ENCODE data around the gene PGP. TPM values are rescaled to one million over a fixed set of nuclear protein-coding genes. Genes with fewer than 3 reads are reported as not detected.

PGP gene
- total RNA-seq, 2 experiments from 2014 or later: 8.1 to 8.5 TPM

- ATAC-seq (ENCODE audit: poor library complexity): no peak
- intact Hi-C loops (cut with DNase I, micrococcal nuclease): loop anchor here (5.0 to 10.0 kb wide), 3 partner anchors 43 to 795 kb away; partner anchors contain the start of genes ECI1 (in 1 of the 2), NTHL1 (in 1 of the 2), TSC2 (in 1 of the 2) and UNKL (in 1 of the 2)
- no peaks in the 10 kb centered on the region for H3K27me3 Mint-ChIP-seq
Measured at GRCh38 chr16:2209258-2210008, 5.2 kb downstream of the PGP start.

GRCh38 chr16:2208772-2209171 is 5.9 kb downstream of the PGP start:
- H3K27me3 ChIP-seq (ENCODE audit: control insufficient read depth in 1 of 2, insufficient read depth in 2 of 2, low read length in 2 of 2): no peaks in the 10 kb centered on the region
- H3K4me1 ChIP-seq (ENCODE audit: insufficient read depth, low read length): peaks cover 40% of the 10 kb centered on the region
- ATAC-seq (ENCODE audit: poor library complexity) (no peak), DNase-seq (no peak)
- peaks cover 32% of the 10 kb centered on the region for H3K36me3 ChIP-seq (ENCODE audit: insufficient read depth, low read length)
- H3K9me3 Mint-ChIP-seq: no peaks in the 10 kb centered on the region
- TF ChIP-seq CTCF (IDR thresholded peaks at IDR 0.05): no peak
- peaks cover 16% of the 10 kb centered on the region for H3K36me3 Mint-ChIP-seq (ENCODE audit: low read depth)
- H3K4me1 Mint-ChIP-seq (ENCODE audit: low read depth): peaks cover 24% of the 10 kb centered on the region
- POLR2A ChIA-PET: no interaction called here
- intact Hi-C loops (cut with DNase I, micrococcal nuclease): loop anchor here (5.0 kb wide), 2 partner anchors 44 to 161 kb away; partner anchors contain the start of genes ECI1 (in 1 of the 2), NTHL1 (in 1 of the 2) and TSC2 (in 1 of the 2)
- no peak overlapping the region for H3K27ac Mint-ChIP-seq
- no peak overlapping the region for H3K4me3 ChIP-seq (ENCODE audit: low read length)
- no peaks in the 10 kb centered on the region for H3K27me3 Mint-ChIP-seq
- H3K4me3 Mint-ChIP-seq: no peak overlapping the region
- H3K9me3 ChIP-seq (ENCODE audit: control insufficient read depth in 1 of 2, insufficient read depth in 1 of 2, low read length in 2 of 2): no peaks in the 10 kb centered on the region
- CTCF ChIA-PET: no interaction called here
- no peak overlapping the region for H3K27ac ChIP-seq (ENCODE audit: low read depth in 1 of 2, low read length in 2 of 2)

More at GRCh38 chr16:2209258-2210008, 5.2 kb downstream of the PGP start:
- no peak overlapping the region for H3K4me3 ChIP-seq (ENCODE audit: low read length)
- no peaks in the 10 kb centered on the region for H3K9me3 ChIP-seq (ENCODE audit: control insufficient read depth in 1 of 2, insufficient read depth in 1 of 2, low read length in 2 of 2)
- no peak for TF ChIP-seq CTCF (IDR thresholded peaks at IDR 0.05)
- peaks cover 32% of the 10 kb centered on the region for H3K36me3 ChIP-seq (ENCODE audit: insufficient read depth, low read length)
- ChIA-PET POLR2A (no interaction called here), CTCF (no interaction called here)
- Mint-ChIP-seq H3K4me1 (ENCODE audit: low read depth) (peaks cover 23% of the 10 kb centered on the region), H3K9me3 (no peaks in the 10 kb centered on the region), H3K4me3 (peak overlapping the region; percentile 11), H3K27ac (no peak overlapping the region), H3K36me3 (ENCODE audit: low read depth) (peaks cover 16% of the 10 kb centered on the region)
- no peaks in the 10 kb centered on the region for H3K27me3 ChIP-seq (ENCODE audit: control insufficient read depth in 1 of 2, insufficient read depth in 2 of 2, low read length in 2 of 2)
- H3K27ac ChIP-seq (ENCODE audit: low read depth in 1 of 2, low read length in 2 of 2): no peak overlapping the region
- DNase-seq: no peak
- peaks cover 42% of the 10 kb centered on the region for H3K4me1 ChIP-seq (ENCODE audit: insufficient read depth, low read length)

- Histone ChIP-seq H3K27ac (ENCODE audit: low read depth in 1 of 2, low read length in 2 of 2) (no peak overlapping the region), H3K27me3 (ENCODE audit: control insufficient read depth in 1 of 2, insufficient read depth in 2 of 2, low read length in 2 of 2) (no peaks in the 10 kb centered on the region), H3K9me3 (ENCODE audit: control insufficient read depth in 1 of 2, insufficient read depth in 1 of 2, low read length in 2 of 2) (no peaks in the 10 kb centered on the region), H3K36me3 (ENCODE audit: insufficient read depth, low read length) (peaks cover 32% of the 10 kb centered on the region), H3K4me3 (ENCODE audit: low read length) (no peak overlapping the region), H3K4me1 (ENCODE audit: insufficient read depth, low read length) (peaks cover 35% of the 10 kb centered on the region)
- intact Hi-C loops (cut with DNase I, micrococcal nuclease): loop anchor here (5.0 kb wide), 2 partner anchors 44 to 161 kb away; partner anchors contain the start of genes ECI1 (in 1 of the 2), NTHL1 (in 1 of the 2) and TSC2 (in 1 of the 2)
- no peak for ATAC-seq (ENCODE audit: poor library complexity)
- no peak for TF ChIP-seq CTCF (IDR thresholded peaks at IDR 0.05)
- POLR2A ChIA-PET: no interaction called here
- CTCF ChIA-PET: no interaction called here
- Mint-ChIP-seq H3K36me3 (ENCODE audit: low read depth) (peaks cover 16% of the 10 kb centered on the region), H3K9me3 (no peaks in the 10 kb centered on the region), H3K27ac (no peak overlapping the region), H3K27me3 (no peaks in the 10 kb centered on the region), H3K4me3 (peak overlapping the region; percentile 62), H3K4me1 (ENCODE audit: low read depth) (peaks cover 21% of the 10 kb centered on the region)
- no peak for DNase-seq
Measured at GRCh38 chr16:2208308-2208707, 6.3 kb downstream of the PGP start.
